Mammary epithelial cell (primary cell): Measurements from ENCODE around the gene HIVEP3.

ENCODE experiments used
- EZH2 ChIP-seq: IDR thresholded peaks from 2 replicates; pipeline ENCODE4 v1.6.1; 2012; ENCODE audit warnings: low read length, inconsistent platforms, borderline replicate concordance
- TF ChIP-seq, protein P1 (sequence below), 2 donors: IDR thresholded peaks in 1 of 2; conservative IDR thresholded peaks in 1 of 2; 2 replicates each; pipeline ENCODE4 v1.5.1; 2011 to 2012; ENCODE audit warnings: inconsistent platforms in 2 of 2, low read length in 2 of 2, mild to moderate bottlenecking in 2 of 2, control low read depth in 1 of 2, low read depth in 1 of 2; ENCODE audit not compliant: insufficient read depth in 1 of 2; ENCODE audit errors: extremely low read depth in 1 of 2

GRCh38 chr1:41456847-41457540, 461.7 kb downstream of the HIVEP3 start:
- TF ChIP-seq, protein P1, sequence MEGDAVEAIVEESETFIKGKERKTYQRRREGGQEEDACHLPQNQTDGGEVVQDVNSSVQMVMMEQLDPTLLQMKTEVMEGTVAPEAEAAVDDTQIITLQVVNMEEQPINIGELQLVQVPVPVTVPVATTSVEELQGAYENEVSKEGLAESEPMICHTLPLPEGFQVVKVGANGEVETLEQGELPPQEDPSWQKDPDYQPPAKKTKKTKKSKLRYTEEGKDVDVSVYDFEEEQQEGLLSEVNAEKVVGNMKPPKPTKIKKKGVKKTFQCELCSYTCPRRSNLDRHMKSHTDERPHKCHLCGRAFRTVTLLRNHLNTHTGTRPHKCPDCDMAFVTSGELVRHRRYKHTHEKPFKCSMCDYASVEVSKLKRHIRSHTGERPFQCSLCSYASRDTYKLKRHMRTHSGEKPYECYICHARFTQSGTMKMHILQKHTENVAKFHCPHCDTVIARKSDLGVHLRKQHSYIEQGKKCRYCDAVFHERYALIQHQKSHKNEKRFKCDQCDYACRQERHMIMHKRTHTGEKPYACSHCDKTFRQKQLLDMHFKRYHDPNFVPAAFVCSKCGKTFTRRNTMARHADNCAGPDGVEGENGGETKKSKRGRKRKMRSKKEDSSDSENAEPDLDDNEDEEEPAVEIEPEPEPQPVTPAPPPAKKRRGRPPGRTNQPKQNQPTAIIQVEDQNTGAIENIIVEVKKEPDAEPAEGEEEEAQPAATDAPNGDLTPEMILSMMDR (conservative IDR thresholded peaks at IDR 0.05 in 1 of 2, IDR thresholded peaks at IDR 0.05 in 1 of 2; ENCODE audit: extremely low read depth in 1 of 2, insufficient read depth in 1 of 2, low read depth in 1 of 2, low read length in 2 of 2) = no peak
- no peak for TF ChIP-seq EZH2
